Measurements from ENCODE around the gene PAFAH1B2.
"Not testable (repeated sequence)": the region's sequence is repeated elsewhere in the genome, so short reads cannot be mapped to it uniquely, and the experiment has no call there.

PAFAH1B2 gene

GRCh38 chr11:117181586-117182550 is 37.8 kb downstream of the PAFAH1B2 start:
- Histone ChIP-seq H3K9me3 (ENCODE audit: insufficient read depth, low read length) (no peaks in the 10 kb centered on the region), H3K9ac (ENCODE audit: insufficient read length, low read depth) (no peak overlapping the region), H3K4me1 (ENCODE audit: insufficient read depth, insufficient read length) (peaks cover 8% of the 10 kb centered on the region), H3K4me3 (ENCODE audit: insufficient read length, low read depth) (no peak overlapping the region), H3K36me3 (ENCODE audit: insufficient read depth, insufficient read length, low read length) (peaks cover 40% of the 10 kb centered on the region), H3K27me3 (ENCODE audit: insufficient read depth, insufficient read length) (no peaks in the 10 kb centered on the region)
- DNase-seq (ENCODE audit: low read depth, low spot score) = no peak
- TF ChIP-seq SUZ12 (IDR thresholded peaks at IDR 0.05; ENCODE audit: extremely low read depth, insufficient read depth, insufficient read length) = no peak
- TF ChIP-seq ZNF274 (IDR thresholded peaks at IDR 0.05; ENCODE audit: low read depth, low read length) = no peak

GRCh38 chr11:117182551-117182935 is 38.5 kb downstream of the PAFAH1B2 start:
- TF ChIP-seq SUZ12 (IDR thresholded peaks at IDR 0.05; ENCODE audit: extremely low read depth, insufficient read depth, insufficient read length) (no peak), YY1 (IDR thresholded peaks at IDR 0.05; ENCODE audit: insufficient read depth, insufficient read length) (no peak), ZNF274 (IDR thresholded peaks at IDR 0.05; ENCODE audit: low read depth, low read length) (no peak)
- no peak for DNase-seq (ENCODE audit: low read depth, low spot score)
- no peak overlapping the region for H3K9ac ChIP-seq (ENCODE audit: insufficient read length, low read depth)
- H3K36me3 ChIP-seq (ENCODE audit: insufficient read depth, insufficient read length, low read length) = peaks cover 47% of the 10 kb centered on the region
- no peak overlapping the region for H3K4me3 ChIP-seq (ENCODE audit: insufficient read length, low read depth)
- H3K27me3 ChIP-seq (ENCODE audit: insufficient read depth, insufficient read length) = no peaks in the 10 kb centered on the region
- no peaks in the 10 kb centered on the region for H3K9me3 ChIP-seq (ENCODE audit: insufficient read depth, low read length)
- peaks cover 8% of the 10 kb centered on the region for H3K4me1 ChIP-seq (ENCODE audit: insufficient read depth, insufficient read length)

GRCh38 chr11:117183178-117183577 is 39.1 kb downstream of the PAFAH1B2 start:
- H3K9me3 ChIP-seq (ENCODE audit: insufficient read depth, low read length); H3K4me3 ChIP-seq (ENCODE audit: insufficient read length, low read depth); H3K9ac ChIP-seq (ENCODE audit: insufficient read length, low read depth); DNase-seq (ENCODE audit: low read depth, low spot score); H3K27me3 ChIP-seq (ENCODE audit: insufficient read depth, insufficient read length); H3K4me1 ChIP-seq (ENCODE audit: insufficient read depth, insufficient read length): not testable (repeated sequence)
- peaks cover 53% of the 10 kb centered on the region for H3K36me3 ChIP-seq (ENCODE audit: insufficient read depth, insufficient read length, low read length)

GRCh38 chr11:117183724-117184349 is 39.8 kb downstream of the PAFAH1B2 start:
- TF ChIP-seq YY1 (IDR thresholded peaks at IDR 0.05; ENCODE audit: insufficient read depth, insufficient read length) = no peak
- TF ChIP-seq SUZ12 (IDR thresholded peaks at IDR 0.05; ENCODE audit: extremely low read depth, insufficient read depth, insufficient read length) = no peak
- no peak for TF ChIP-seq ZNF274 (IDR thresholded peaks at IDR 0.05; ENCODE audit: low read depth, low read length)
- H3K27me3 ChIP-seq (ENCODE audit: insufficient read depth, insufficient read length) = no peaks in the 10 kb centered on the region
- H3K9me3 ChIP-seq (ENCODE audit: insufficient read depth, low read length) = no peaks in the 10 kb centered on the region
- peaks cover 8% of the 10 kb centered on the region for H3K4me1 ChIP-seq (ENCODE audit: insufficient read depth, insufficient read length)
- H3K4me3 ChIP-seq (ENCODE audit: insufficient read length, low read depth) = no peak overlapping the region
- H3K36me3 ChIP-seq (ENCODE audit: insufficient read depth, insufficient read length, low read length) = peaks cover 60% of the 10 kb centered on the region
- no peak for DNase-seq (ENCODE audit: low read depth, low spot score)
- no peak overlapping the region for H3K9ac ChIP-seq (ENCODE audit: insufficient read length, low read depth)

- TF ChIP-seq SUZ12 (IDR thresholded peaks at IDR 0.05; ENCODE audit: extremely low read depth, insufficient read depth, insufficient read length) (no peak), ZNF274 (IDR thresholded peaks at IDR 0.05; ENCODE audit: low read depth, low read length) (no peak), YY1 (IDR thresholded peaks at IDR 0.05; ENCODE audit: insufficient read depth, insufficient read length) (no peak)
- Histone ChIP-seq H3K9ac (ENCODE audit: insufficient read length, low read depth) (no peak overlapping the region), H3K4me1 (ENCODE audit: insufficient read depth, insufficient read length) (peaks cover 6% of the 10 kb centered on the region), H3K27me3 (ENCODE audit: insufficient read depth, insufficient read length) (no peaks in the 10 kb centered on the region), H3K36me3 (ENCODE audit: insufficient read depth, insufficient read length, low read length) (peaks cover 76% of the 10 kb centered on the region), H3K9me3 (ENCODE audit: insufficient read depth, low read length) (no peaks in the 10 kb centered on the region), H3K4me3 (ENCODE audit: insufficient read length, low read depth) (no peak overlapping the region)
- DNase-seq (ENCODE audit: low read depth, low spot score) = no peak
Observed at GRCh38 chr11:117185736-117186430, 41.8 kb downstream of the PAFAH1B2 start.

- TF ChIP-seq YY1 (IDR thresholded peaks at IDR 0.05; ENCODE audit: insufficient read depth, insufficient read length) = no peak
- no peak for TF ChIP-seq SUZ12 (IDR thresholded peaks at IDR 0.05; ENCODE audit: extremely low read depth, insufficient read depth, insufficient read length)
- TF ChIP-seq ZNF274 (IDR thresholded peaks at IDR 0.05; ENCODE audit: low read depth, low read length) = no peak
- H3K9ac ChIP-seq (ENCODE audit: insufficient read length, low read depth) = no peak overlapping the region
- H3K9me3 ChIP-seq (ENCODE audit: insufficient read depth, low read length) = no peaks in the 10 kb centered on the region
Observed at GRCh38 chr11:117186431-117186761, 42.3 kb downstream of the PAFAH1B2 start.

GRCh38 chr11:117187007-117187406 is 42.9 kb downstream of the PAFAH1B2 start:
- no peaks in the 10 kb centered on the region for H3K4me1 ChIP-seq (ENCODE audit: insufficient read depth, insufficient read length)
- no peak overlapping the region for H3K9ac ChIP-seq (ENCODE audit: insufficient read length, low read depth)
- no peak overlapping the region for H3K4me3 ChIP-seq (ENCODE audit: insufficient read length, low read depth)
- H3K36me3 ChIP-seq (ENCODE audit: insufficient read depth, insufficient read length, low read length) = peaks cover 72% of the 10 kb centered on the region
- H3K9me3 ChIP-seq (ENCODE audit: insufficient read depth, low read length) = no peaks in the 10 kb centered on the region
- no peaks in the 10 kb centered on the region for H3K27me3 ChIP-seq (ENCODE audit: insufficient read depth, insufficient read length)
- no peak for DNase-seq (ENCODE audit: low read depth, low spot score)
- no peak for TF ChIP-seq YY1 (IDR thresholded peaks at IDR 0.05; ENCODE audit: insufficient read depth, insufficient read length)
- TF ChIP-seq ZNF274 (IDR thresholded peaks at IDR 0.05; ENCODE audit: low read depth, low read length) = no peak
- TF ChIP-seq SUZ12 (IDR thresholded peaks at IDR 0.05; ENCODE audit: extremely low read depth, insufficient read depth, insufficient read length) = no peak

More at GRCh38 chr11:117186431-117186761, 42.3 kb downstream of the PAFAH1B2 start:
- peaks cover 2% of the 10 kb centered on the region for H3K4me1 ChIP-seq (ENCODE audit: insufficient read depth, insufficient read length)
- no peaks in the 10 kb centered on the region for H3K27me3 ChIP-seq (ENCODE audit: insufficient read depth, insufficient read length)
- peaks cover 72% of the 10 kb centered on the region for H3K36me3 ChIP-seq (ENCODE audit: insufficient read depth, insufficient read length, low read length)
- H3K4me3 ChIP-seq (ENCODE audit: insufficient read length, low read depth) = no peak overlapping the region
- DNase-seq (ENCODE audit: low read depth, low spot score) = no peak
